Left lobe of liver (tissue), 2 donors: ENCODE measurements around the gene CBX2. TPM values are rescaled to one million over a fixed set of nuclear protein-coding genes. Genes with fewer than 3 reads are reported as not detected.
A peak's percentile ranks its signal among the peaks of the same experiment; 100 is the strongest.
"Not testable (repeated sequence)": the region's sequence is repeated elsewhere in the genome, so short reads cannot be mapped to it uniquely, and the experiment has no call there.

ENCODE experiments used
- ATAC-seq: fragments of 200-7000 bp; cut with Tn5 transposase; one replicate; pipeline ENCODE4 v1.9.1; 2020; ENCODE audit warnings: mild to moderate bottlenecking, moderate library complexity
- DNase-seq: peaks from one replicate; pipeline ENCODE4 v3.0.0-alpha.2; 2020; ENCODE audit warnings: low spot score
- total RNA-seq: library from RNA; stranded (reverse); gene quantifications from one replicate; pipeline ENCODE4 v1.2.1, GENCODE V29; 2021
- donor health status: DM: no; HTN: no; CAD: no; lungs with moderate emphysema.
- donor health status: DM: no; HTN: yes; CAD: no.

Gene CBX2
- total RNA-seq, 1 donor from 2014 or later: 0.75 TPM

DNA sequence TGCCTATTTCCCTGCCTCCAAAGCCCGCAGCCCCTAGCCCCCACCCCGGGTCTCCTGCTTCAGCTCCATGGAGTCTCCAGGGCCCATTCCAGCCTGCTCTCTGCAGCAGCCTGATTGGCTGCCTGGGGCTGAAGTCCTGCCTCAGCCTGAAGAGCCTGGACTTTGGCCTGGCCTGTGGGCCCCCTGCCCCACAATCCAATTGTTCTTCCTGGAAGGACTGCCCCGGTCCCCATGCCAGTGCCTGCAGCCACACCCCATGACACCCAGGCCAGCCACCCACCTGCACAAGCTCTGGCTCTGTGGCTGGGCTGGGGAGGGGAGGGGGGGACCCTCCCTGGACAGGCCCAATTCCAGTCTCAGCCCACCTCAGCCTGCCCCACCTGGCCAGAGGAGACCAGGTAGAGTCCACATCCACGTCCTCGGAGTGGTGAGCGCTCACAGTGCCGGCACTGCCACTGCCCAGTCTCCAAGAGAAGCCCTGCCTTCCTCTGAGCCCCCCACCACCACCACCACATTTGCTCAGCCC, 34.9 kb upstream of the CBX2 start:
- DNase-seq (no peak), ATAC-seq (no peak)

DNA sequence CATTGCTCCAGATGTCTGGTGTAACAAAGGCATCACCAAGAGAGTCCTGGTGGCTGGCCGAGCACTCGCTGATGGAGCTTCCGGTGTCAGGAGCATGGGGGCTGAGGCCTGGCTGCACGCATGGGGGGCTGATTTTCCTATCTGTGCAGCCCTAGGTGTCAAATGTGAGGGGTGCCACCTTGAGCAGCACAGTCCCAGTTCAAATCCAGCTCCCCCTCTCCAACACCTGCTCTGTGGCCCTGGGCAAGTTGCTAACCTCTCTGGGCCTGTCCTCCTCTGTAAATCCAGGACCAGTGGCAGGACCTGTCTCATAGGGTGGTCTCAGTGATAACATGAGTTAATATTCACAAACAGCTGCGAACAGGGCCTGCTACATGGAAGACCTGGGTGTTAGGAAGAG, 34.3 kb upstream of the CBX2 start:
- ATAC-seq: no peak
- no peak for DNase-seq

DNA sequence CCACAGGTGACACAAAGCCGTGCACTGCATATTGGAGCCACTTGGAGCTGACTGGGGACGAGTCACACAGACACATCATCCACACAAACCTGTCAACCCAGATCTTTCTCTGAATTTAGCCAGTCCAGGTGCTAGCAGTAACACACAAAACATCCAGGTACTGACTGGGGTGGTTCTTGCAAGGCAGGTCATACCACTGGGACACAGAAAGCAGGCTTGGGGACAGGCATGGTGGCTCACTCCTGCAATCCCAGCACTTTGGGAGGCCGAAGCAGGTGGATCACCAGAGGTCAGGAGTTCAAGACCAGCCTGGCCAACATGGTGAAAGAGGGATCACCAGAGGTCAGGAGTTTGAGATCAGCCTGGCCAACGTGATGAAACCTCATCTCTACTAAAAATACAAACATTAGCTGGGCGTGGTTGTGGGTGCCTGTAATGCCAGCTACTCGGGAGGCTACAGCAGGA, 32.3 kb upstream of the CBX2 start:
- peak; percentile 34 for ATAC-seq
- no peak for DNase-seq

DNA sequence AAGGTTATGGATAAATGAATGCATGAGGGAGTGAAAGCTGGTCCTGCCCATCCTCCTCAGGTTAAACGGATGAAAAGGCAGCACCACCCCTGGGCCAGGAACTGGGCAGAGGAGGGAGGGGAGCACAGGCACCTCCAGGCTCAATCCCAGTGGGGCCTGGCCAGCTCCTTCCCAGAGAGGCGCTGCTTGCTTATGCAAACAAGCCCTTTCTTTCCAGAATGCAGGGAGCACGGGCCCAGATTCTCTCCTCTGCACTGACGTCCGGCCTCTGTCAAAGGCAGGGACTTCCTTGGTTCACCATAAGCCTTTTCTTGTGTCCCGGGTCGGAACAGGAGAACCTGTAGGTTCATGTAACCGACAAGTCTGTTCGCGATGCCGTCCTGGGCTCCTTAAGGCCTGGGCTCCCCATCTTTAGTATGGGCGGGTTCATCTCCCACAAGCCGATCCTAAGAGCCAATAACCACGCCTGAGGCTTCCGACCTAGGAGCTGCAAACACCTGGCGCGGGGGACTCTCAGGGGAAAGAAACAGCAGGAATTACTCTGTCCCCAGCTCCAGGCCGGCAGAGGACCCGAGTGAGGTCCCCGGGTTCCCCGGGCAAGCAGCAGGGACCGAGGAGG, 30.9 kb upstream of the CBX2 start:
- no peak for ATAC-seq
- no peak for DNase-seq

DNA sequence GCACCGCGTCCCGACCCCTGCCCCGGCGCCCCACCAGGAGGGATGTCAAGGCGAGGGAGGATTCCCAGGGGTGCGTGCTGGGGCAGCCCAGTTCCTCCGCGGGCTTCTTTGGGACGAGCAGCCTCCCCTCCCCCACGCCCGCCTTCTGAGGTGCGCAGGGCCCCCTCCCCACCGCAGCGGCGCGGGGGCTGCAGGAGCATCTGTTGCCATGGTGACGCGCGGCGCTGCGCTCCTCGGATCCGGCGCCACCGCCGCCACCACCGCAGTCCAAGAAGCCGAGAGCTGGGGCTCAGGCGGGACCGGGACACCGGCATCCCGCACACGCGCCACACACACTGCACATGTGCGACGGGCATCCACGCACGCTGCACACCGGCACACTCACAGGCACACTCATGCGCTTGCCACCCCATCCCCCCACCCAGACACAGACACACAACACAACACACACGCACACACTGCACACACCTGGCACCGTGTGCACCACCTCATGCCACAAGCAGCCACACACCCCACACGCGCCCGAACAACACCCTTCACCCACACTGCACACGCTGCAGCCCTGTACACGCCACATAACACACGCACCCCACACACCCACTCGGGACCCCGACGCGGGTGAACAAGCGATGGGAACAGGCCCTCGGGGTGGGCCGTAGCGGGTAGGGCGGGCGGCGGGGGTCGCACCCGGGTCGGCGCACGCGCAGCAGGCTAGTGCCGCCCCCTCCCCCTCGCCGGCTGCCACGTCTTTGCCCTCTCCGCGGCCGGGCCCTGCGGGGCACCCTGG, 30.2 kb upstream of the CBX2 start:
- DNase-seq (no peak), ATAC-seq (no peak)

DNA sequence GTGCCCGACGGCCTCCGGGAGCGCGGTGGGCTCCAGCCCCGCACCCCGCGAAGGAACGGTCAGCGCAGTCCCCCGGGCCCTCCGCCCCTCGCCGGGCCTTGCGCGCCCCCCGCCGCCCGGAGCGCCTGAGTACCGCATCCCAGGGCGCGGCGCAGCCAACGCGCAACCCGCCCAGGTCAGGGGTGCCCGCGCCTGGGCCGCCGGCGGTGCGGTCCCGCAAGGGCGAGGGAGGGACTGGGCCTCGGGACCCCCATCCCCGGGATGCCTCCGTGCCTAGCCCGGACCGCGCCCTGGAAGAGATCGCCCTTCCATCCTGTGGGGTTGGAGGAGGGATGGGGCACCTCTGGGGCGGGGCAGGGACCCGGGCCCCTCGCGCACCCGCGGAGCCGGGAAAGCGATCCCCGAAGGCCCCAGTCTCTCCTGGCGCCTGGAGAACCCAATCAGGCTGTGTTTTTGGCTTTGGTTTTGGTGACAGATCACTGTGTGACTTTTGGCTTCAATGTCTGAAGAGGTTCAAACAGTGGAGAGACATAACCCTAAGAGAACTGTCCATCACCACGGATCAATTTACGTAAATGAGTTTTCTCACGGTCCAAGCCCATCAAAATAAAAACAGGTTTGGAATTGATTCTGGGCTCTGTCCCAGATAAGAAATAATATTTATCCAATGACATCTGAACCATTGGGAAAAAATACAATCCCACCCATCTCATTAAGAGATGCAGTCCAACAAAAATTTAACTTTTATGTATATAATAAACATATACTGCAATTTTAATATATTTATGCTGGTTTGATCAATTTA, 29.5 kb upstream of the CBX2 start:
- ATAC-seq: no peak

DNA sequence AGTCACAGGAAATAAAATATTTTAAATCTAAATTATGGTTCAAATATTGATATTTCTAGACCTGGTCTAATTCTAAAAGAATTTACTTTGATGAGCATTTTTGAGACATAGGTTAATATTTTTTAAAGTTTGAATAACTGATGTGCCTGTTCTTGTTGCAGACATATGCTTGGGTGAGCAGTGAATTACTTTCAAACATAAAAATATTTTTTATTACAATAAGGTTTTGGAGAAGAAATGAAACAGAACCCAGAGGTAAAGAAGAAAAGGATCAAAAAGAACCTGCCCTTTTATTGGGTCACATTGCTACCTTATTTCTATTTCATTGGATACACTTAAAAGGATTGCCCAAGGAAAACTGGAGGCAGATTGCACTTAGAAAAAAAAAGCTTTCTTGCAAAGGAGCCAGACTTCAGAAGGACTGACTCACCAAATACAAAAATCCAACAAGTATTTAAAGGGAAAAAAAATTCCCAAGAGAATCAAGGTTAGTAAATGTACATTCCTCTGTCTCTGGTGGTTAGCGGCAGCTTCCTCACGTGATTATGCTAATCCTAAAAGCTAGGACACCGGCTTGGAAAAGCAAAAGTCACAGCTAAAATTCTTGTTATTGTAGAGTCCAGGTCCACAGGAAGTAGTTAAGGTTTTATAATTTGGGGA, 28.7 kb upstream of the CBX2 start:
- ATAC-seq: no peak

More for the DNA sequence above, 29.5 kb upstream of the CBX2 start:
- DNase-seq: no peak

DNA sequence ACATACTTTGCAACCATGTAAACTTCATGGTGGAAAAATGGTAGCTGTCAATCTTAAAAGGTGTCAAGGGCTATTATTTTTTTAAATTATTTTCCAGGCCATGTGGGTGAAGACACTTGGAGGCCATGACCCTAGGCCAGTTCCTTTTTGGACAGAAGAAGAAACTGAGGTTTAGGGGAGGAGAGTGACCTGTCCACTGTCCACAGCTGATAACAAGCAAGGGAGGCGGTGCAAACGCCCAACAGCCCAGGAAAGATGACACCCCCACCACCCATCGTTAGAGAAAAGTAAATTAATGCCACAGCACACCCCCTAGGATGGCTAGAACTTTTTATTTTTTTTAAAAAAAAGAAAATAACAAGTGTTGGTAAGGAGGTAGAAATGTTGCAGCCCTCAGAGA, 28.0 kb upstream of the CBX2 start:
- DNase-seq (no peak), ATAC-seq (no peak)

More for the DNA sequence above, 28.7 kb upstream of the CBX2 start:
- no peak for DNase-seq

DNA sequence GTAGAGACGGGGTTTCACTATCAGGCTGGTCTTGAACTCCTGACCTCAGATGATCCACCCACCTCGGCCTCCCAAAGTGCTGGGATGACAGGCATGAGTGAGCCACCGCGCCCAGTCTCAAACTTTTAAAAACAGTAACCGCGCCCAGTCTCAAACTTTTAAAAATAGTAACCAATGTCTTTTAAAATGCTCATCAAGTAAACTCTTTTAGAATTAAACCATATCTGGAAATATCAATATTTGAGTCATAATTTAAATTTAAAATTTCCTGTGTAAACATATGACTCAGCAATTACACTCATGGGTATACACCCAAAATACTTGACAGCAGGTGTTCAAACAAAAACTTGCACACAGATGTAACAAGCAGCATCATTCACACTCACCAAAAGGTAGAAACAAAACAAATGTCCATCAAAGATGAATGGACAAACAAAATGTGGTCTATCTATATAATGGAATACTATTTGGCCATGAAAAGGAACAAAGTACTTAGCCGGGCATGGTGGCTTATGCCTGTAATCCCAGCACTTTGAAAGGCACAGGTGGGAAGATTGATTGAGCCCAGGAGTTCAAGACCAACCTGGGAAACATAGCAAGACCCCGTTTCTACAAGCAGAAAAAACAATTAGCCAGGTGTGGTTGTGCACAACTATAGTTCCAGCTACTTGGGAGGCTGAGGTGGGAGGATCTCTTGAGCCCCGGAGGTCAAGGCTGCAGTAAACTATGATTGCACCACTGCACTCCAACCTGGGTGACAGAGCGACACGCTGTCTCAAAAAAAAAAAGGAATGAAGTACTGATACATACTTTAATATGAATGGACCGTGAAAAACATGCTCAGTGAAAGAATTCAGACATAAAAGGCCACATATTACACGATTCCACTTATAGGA, 27.1 kb upstream of the CBX2 start:
- DNase-seq (no peak), ATAC-seq (no peak)

DNA sequence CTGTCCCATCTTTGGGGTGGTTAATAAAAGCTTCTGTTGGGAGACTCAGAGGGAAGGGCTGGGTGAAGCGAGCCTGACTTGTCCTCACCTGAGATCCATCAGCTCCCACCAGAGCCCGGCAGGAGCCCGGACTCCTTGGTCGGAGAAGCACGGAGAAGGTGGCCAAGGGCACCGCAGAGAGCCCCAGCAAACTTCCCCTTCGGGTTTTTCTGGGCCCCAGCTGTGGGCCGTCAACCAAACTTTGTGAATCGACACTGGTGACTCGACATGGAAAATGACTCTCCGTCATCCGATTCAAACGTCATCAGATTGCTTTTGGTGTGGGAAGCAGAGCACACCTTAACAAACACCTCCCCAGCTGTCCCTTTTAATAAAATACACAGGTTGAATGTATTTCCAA, 25.8 kb upstream of the CBX2 start:
- DNase-seq: no peak
- no peak for ATAC-seq

DNA sequence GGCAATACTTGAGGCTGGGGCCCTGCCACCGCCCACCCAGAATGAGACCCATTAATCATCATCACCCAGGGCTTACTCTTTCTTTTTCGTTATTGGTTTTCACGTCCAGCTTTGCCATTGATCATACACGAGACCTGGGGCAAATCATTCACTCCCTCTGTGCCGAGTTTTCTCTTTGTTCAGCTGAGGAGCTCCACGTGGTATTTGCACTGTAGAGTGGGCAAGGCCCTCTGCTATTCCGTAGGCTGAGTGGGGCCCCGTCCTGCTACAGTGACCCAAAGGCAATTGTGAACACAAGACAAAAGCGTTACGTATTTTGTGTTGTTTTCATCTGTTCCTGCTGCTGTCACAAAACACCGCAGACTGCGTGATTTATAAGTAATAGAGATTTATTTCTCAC, 23.6 kb upstream of the CBX2 start:
- DNase-seq (no peak), ATAC-seq (no peak)

DNA sequence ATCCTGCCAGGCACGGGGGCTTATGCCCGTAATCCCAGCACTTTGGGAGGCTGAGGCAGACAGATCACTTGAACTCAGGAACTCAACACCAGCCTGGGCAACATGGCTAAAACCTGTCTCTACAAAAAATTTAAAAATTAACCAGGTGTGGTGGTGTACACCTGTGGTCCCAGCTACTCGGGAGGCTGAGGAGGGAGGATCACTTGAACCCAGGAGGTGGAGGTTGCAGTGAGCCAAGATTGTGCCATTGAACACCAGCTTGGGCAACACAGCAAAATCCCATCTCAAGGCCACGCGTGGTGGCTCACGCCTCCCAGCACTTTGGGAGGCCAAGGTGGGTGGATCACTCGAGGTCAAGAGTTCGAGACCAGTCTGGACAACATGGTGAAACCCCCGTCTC, 23.0 kb upstream of the CBX2 start:
- not testable (repeated sequence) for DNase-seq

DNA sequence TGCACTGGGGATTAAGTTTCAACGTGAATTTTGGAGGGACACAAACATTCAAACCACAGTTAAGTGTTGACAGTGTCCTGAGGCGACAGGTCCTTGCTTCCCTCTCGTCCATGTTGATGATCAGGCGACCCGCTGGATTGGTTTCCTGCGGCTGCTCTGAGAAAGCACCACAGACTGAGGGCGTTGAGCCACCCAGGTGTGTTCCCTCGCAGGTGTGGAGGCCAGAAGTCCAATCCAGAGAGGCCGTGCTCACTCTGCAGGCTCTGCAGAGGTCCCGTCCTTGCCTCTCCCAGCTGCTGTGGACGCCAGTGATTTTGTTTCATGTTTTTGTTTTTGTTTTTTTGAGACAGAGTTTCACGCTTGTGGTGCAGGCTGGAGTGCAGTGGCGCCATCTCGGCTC, 22.4 kb upstream of the CBX2 start:
- DNase-seq: no peak
- no peak for ATAC-seq

More for the DNA sequence above, 23.0 kb upstream of the CBX2 start:
- not testable (repeated sequence) for ATAC-seq

DNA sequence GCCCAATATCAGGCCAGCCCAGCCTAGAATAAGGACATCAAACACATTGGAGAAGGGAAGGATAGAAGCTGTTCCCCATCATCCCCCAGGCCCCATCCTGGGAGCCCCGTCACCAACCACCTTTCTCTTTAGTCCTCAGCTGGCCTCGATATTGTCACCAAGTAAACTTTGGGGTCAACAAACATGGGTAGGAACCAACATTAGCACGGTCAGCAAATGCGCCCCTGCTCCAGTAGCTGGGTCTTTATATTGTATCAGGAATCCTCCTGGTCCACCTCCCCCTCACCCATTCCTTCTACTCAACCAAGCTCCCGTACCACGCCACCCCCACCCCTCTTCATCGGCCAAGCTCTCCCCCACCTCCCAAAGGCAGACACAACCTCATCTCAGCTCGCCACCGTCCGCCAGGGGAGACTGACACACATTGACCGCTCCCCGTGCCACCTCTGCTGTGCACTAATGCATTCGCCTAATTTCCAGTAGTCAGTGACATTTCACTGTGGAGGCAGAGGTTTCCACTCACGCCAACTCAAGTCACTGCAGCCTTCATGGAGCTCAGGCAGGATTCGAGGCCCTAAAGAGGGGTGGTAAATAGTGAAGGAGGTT, 20.7 kb upstream of the CBX2 start:
- ATAC-seq (no peak), DNase-seq (no peak)

DNA sequence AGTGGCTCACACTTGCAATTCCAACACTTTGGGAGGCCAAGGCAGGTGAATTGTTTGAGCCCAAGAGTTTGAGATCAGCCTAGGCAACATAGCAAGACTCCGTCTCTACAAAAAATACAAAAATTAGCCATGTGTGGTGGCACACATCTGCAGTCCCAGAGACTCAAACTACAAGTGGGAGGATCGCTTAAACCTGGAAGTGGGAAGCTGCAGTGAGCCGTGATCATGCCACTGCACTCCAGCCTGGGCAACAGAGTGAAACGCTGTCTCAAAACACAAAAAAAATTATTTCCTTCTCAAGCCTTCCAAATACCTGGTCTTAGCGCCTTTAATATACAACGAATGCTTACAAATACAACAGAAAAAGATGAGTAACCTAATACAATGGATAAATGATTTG, 19.7 kb upstream of the CBX2 start:
- ATAC-seq (no peak), DNase-seq (no peak)

DNA sequence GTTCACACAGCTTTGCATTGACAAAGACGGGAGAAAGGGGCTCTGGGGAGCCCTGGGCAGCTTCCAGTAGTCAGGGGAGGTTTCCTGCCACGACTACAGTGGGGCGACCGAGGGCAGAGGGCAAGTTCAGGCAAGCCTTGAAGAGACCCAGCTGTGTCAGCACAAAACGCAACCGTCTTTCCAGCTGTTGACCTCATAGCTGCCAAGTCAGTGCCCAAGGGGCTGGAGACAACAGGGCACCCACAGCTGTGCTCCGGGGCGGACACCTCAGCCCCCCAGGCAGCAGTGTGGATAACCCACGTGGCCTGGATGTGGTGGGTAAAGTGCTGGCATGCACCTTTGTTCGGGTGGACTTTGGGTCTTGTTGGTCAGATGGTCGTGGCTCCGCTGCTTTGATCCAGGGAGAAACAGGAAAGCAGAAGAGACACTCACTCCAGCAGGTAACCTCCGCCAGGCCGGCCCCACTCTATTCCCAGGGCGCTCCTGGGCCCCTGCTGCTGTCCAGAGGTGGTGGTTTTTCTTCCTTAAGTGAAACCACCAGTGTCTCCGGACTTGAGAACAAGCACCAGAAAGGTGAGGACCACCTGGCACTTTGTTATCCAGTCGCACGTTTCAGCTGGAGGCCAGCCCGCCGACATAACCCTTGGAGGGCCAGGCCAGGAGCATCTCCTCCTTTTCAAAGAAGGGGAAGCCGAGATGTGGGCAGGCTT, 17.6 kb upstream of the CBX2 start:
- DNase-seq: no peak
- no peak for ATAC-seq

DNA sequence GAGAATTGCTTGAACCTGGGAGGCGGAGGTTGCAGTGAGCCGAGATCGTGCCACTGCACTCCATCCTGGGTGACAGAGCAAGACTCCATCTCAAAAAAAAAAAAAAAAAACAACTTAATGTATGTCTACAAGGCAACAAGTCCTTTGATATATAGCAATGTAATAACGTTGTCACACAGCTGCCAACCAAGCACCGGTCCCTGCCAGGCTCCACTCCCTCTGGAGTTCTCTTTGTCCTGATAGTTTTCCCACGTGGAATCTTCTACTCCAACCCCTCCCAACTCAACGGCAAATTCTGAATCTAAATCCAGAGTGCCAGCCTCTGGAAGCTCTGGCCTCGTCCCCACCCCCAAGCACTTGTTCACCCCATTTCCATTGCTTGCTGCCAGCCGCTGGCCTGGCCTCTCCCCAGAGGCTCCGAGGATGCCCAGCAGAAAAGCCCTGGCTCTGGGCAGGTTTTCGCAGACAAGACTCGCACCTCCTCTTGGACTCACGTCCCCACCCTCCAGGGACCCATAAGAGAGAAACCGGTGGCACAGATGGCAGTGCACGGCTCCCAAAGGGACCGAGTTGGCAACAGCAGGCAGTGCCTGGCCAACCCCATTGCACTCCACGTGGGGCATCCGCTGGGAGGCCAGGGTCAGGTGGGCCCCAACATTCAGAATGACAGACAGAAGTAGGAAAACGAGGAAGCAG, 15.9 kb upstream of the CBX2 start:
- no peak for DNase-seq
- ATAC-seq: no peak

DNA sequence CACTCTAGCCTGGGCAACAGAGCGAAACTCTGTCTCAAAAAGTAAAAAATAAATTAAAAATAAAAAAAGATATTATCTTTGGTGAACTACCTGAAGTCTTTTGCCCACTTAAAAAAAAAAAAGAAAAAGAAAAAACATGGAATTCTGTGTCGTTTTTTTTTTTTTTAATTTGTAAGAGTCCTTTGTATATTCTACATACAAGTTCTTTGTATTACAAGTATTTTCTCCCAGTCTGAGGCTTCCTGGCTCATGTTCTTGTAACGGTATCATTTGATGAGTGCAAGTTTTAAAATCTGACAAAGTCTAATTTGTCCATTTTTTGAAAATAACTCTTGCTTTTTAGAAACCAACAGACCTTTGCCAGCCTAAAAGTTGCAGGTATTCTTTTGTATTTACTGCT, 12.2 kb upstream of the CBX2 start:
- DNase-seq: no peak

More for the DNA sequence above, 12.2 kb upstream of the CBX2 start:
- ATAC-seq: no peak
